Measurements from ENCODE around the gene GFER. TPM values are rescaled to one million over a fixed set of nuclear protein-coding genes. Genes with fewer than 3 reads are reported as not detected.
"Not testable (repeated sequence)": the region's sequence is repeated elsewhere in the genome, so short reads cannot be mapped to it uniquely, and the experiment has no call there.

GFER gene
- total and polyA plus RNA-seq, 9 of the 15 experiments (the other 6 are each of a cell fraction or from before 2014, with no cell fraction given), result 4.3 to 53.7 (median 19.8) TPM

GRCh38 chr16:1957434-1958142, 26.4 kb upstream of the GFER start (continued):
- peak in 1 of 2 experiments; percentile 34; a peak in 1 of 4 replicates for TF ChIP-seq TRIM24 (IDR thresholded peaks at IDR 0.05)

DNA sequence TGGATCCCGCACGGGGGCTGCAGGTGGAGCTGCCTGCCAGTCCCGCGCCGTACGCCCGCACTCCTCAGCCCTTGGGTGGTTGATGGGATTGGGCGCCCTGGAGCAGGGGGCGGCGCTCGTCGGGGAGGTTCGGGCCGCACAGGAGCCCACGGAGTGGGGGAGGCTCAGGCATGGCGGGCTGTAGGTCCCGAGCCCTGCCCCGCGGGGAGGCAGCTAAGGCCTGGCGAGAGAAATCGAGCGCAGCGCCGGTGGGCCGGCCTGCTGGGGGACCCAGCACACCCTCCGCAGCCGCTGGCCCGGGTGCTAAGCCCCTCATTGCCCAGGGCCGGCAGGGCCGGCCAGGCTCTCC, 25.9 kb upstream of the GFER start:
- Histone ChIP-seq H3K79me2 (ENCODE audit: control insufficient read depth, insufficient read depth, low read length) (peaks cover 38% of the 10 kb centered on the region), H3K4me1 (replicated peaks in 1 of 2; ENCODE audit: control insufficient read depth in 2 of 2, insufficient read depth in 2 of 2, low read length in 2 of 2) (peaks cover 8 to 59% of the 10 kb centered on the region in 2 experiments; a peak in 4 of 5 replicates), H3K36me3 (ENCODE audit: control insufficient read depth, insufficient read depth, low read length) (peaks cover 27% of the 10 kb centered on the region; the same call in 2 of the 3 replicates), H4K20me1 (replicated peaks; ENCODE audit: control insufficient read depth, insufficient read depth, low read length) (peaks cover 25% of the 10 kb centered on the region)
- H3K4me2 ChIP-seq (ENCODE audit: insufficient read depth, low read length); DNase-seq (ENCODE audit: extremely low read depth in 1 of 4, low spot score in 3 of 4); H3K9me1 ChIP-seq (ENCODE audit: control insufficient read depth, insufficient read depth, low read length); FAIRE-seq; CTCF ChIA-PET (ENCODE audit: low intra/inter-chr PET ratio); intact Hi-C loops (cut with micrococcal nuclease); BruUV-seq (replicated peaks); H2AFZ ChIP-seq (ENCODE audit: low read depth, low read length); H3K4me3 ChIP-seq; H3K9me3 ChIP-seq (replicated peaks; ENCODE audit: control insufficient read depth, insufficient read depth, low read depth, low read length); H3K27me3 ChIP-seq (ENCODE audit: control insufficient read depth in 2 of 2, insufficient read depth in 2 of 2, low read length in 2 of 2); H3K9ac ChIP-seq (ENCODE audit: insufficient read depth in 1 of 2, low read depth in 2 of 2, low read length in 2 of 2); H3K27ac ChIP-seq (ENCODE audit: extremely low read depth, low read depth, low read length); ATAC-seq; in situ Hi-C loops (cut with MboI): not testable (repeated sequence)
- POLR2A ChIA-PET, result interaction anchor here (1.7 kb wide), 1 partner anchor 8 kb away, joined by 4 read pairs; the partner anchor contains the start of gene RNF151
- WGBS (ENCODE audit: insufficient coverage, low coverage, missing lambda C conversion rate), result 70% methylated on average over 7 of the region's 30 CpGs

DNA sequence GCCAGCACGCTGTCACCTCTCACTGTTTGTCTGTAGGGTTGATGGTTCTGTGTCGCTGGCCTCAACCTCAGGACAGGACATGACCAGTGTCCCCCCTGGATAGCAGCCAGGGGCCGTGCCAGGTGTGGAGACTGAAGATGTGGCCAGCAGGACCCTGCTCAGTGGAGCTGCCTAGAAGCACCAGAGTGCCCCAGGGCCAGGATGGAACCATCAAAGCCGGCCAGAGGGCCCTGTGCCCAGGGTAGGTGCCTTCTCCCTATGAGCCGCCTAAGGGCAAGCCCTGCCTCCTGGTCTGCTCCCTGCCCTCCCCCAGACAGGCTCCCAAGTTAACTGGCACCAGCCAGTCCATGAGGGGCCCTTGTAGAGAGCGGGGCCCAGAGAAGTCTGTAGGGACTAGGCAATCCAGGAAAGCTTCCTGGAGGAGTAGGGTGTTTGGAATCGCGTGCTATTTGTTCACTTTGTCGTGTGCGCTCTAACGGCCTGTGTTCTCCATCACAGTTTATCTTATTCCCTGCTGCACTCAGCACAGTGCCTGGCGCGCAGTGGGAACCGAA, 25.2 kb upstream of the GFER start:
- CTCF ChIA-PET (ENCODE audit: low intra/inter-chr PET ratio), result interaction anchor here (0.6 kb wide), 1 partner anchor 98 kb away, joined by 3 read pairs; no protein-coding TSS in a partner anchor
- BruUV-seq (replicated peaks), result no TSS peak
- H3K36me3 ChIP-seq (ENCODE audit: control insufficient read depth, insufficient read depth, low read length), result peaks cover 34% of the 10 kb centered on the region
- TF ChIP-seq FUS (optimal IDR thresholded peaks at IDR 0.05; ENCODE audit: low read depth, low read length), result no peak
- no peak for TF ChIP-seq YBX1 (IDR thresholded peaks at IDR 0.05)
- TF ChIP-seq HMGXB4 (CRISPR knock-in tag; IDR thresholded peaks at IDR 0.05), result 0 out of 2 replicates have a peak, but pooled peaks have one; percentile 21
- TF ChIP-seq HNRNPH1 (optimal IDR thresholded peaks at IDR 0.05; ENCODE audit: low read depth, low read length), result no peak
- TF ChIP-seq, protein P1, sequence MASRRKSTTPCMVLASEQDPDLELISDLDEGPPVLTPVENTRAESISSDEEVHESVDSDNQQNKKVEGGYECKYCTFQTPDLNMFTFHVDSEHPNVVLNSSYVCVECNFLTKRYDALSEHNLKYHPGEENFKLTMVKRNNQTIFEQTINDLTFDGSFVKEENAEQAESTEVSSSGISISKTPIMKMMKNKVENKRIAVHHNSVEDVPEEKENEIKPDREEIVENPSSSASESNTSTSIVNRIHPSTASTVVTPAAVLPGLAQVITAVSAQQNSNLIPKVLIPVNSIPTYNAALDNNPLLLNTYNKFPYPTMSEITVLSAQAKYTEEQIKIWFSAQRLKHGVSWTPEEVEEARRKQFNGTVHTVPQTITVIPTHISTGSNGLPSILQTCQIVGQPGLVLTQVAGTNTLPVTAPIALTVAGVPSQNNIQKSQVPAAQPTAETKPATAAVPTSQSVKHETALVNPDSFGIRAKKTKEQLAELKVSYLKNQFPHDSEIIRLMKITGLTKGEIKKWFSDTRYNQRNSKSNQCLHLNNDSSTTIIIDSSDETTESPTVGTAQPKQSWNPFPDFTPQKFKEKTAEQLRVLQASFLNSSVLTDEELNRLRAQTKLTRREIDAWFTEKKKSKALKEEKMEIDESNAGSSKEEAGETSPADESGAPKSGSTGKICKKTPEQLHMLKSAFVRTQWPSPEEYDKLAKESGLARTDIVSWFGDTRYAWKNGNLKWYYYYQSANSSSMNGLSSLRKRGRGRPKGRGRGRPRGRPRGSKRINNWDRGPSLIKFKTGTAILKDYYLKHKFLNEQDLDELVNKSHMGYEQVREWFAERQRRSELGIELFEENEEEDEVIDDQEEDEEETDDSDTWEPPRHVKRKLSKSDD (conservative IDR thresholded peaks at IDR 0.05; ENCODE audit: low read length), result no peak
- TF ChIP-seq CSDE1 (IDR thresholded peaks at IDR 0.05), result no peak
- TF ChIP-seq MYNN (IDR thresholded peaks at IDR 0.05), result no peak
- no peak for TF ChIP-seq MYNN (CRISPR knock-in tag; IDR thresholded peaks at IDR 0.05)

More for the DNA sequence above, 25.2 kb upstream of the GFER start:
- Histone ChIP-seq H3K79me2 (ENCODE audit: control insufficient read depth, insufficient read depth, low read length) (peaks cover 45% of the 10 kb centered on the region), H3K4me3 (peak overlapping the region; percentile 65), H3K27ac (ENCODE audit: extremely low read depth, low read depth, low read length) (peak overlapping the region; percentile 58; the same call in 2 of the 3 replicates), H3K4me1 (replicated peaks in 1 of 2; ENCODE audit: control insufficient read depth in 2 of 2, insufficient read depth in 2 of 2, low read length in 2 of 2) (peaks cover 8 to 52% of the 10 kb centered on the region in 2 experiments; a peak in 4 of 5 replicates), H3K9me1 (ENCODE audit: control insufficient read depth, insufficient read depth, low read length) (no peaks in the 10 kb centered on the region), H3K9ac (ENCODE audit: insufficient read depth in 1 of 2, low read depth in 2 of 2, low read length in 2 of 2) (peak overlapping the region; percentile 75 to 94), H3K9me3 (replicated peaks; ENCODE audit: control insufficient read depth, insufficient read depth, low read depth, low read length) (no peaks in the 10 kb centered on the region), H2AFZ (ENCODE audit: low read depth, low read length) (peak overlapping the region; percentile 96), H4K20me1 (replicated peaks; ENCODE audit: control insufficient read depth, insufficient read depth, low read length) (peaks cover 31% of the 10 kb centered on the region), H3K27me3 (ENCODE audit: control insufficient read depth in 2 of 2, insufficient read depth in 2 of 2, low read length in 2 of 2) (no peaks in the 10 kb centered on the region), H3K4me2 (ENCODE audit: insufficient read depth, low read length) (peak overlapping the region; percentile 100)
- FAIRE-seq, result peak; percentile 35
- no peak for DNase-seq (ENCODE audit: extremely low read depth in 1 of 4, low spot score in 3 of 4)
- POLR2A ChIA-PET, result no interaction called here
- ATAC-seq, result no peak
- intact Hi-C loops (cut with micrococcal nuclease), result no loop called here
- in situ Hi-C loops (cut with MboI), result no loop called here
- WGBS (ENCODE audit: insufficient coverage, low coverage, missing lambda C conversion rate), result 39% methylated on average over 13 of the region's 14 CpGs
